Measurements from ENCODE around the gene SLC9A9. TPM values are rescaled to one million over a fixed set of nuclear protein-coding genes. Genes with fewer than 3 reads are reported as not detected.

Gene SLC9A9
- total and polyA plus RNA-seq, 7 donors: 1.3 to 5.4 (median 2.9) TPM

GRCh38 chr3:143266927-143267326, 581.3 kb downstream of the SLC9A9 start:
- no peaks in the 10 kb centered on the region for H3K4me1 ChIP-seq
- no peak for TF ChIP-seq CTCF (IDR thresholded peaks at IDR 0.05)
- no peaks in the 10 kb centered on the region for H3K27me3 ChIP-seq (ENCODE audit: insufficient read depth in 3 of 3, low read length in 2 of 3)
- intact Hi-C loops (cut with DNase I): no loop called here
- ATAC-seq (no peak), DNase-seq (no peak)
- H3K9me3 ChIP-seq: no peaks in the 10 kb centered on the region
- H3K4me3 ChIP-seq: no peak overlapping the region
- no peak overlapping the region for H3K27ac ChIP-seq
- H3K36me3 ChIP-seq (ENCODE audit: insufficient read depth in 1 of 2, low read depth in 1 of 2): no peaks in the 10 kb centered on the region

- intact Hi-C loops (cut with DNase I): no loop called here
- DNase-seq (no peak), ATAC-seq (peak in 1 of 4 donors; percentile 27)
- Histone ChIP-seq H3K27me3 (ENCODE audit: insufficient read depth in 3 of 3, low read length in 2 of 3) (no peaks in the 10 kb centered on the region), H3K9me3 (no peaks in the 10 kb centered on the region), H3K36me3 (ENCODE audit: insufficient read depth in 1 of 2, low read depth in 1 of 2) (no peaks in the 10 kb centered on the region), H3K27ac (no peak overlapping the region), H3K4me1 (no peaks in the 10 kb centered on the region), H3K4me3 (no peak overlapping the region)
- TF ChIP-seq CTCF (IDR thresholded peaks at IDR 0.05): no peak
- 37 to 48% (median 41%) methylated on average over 2 of the region's 2 CpGs for WGBS, 3 donors
These were observed 581.8 kb downstream of the SLC9A9 start for GRCh38 chr3:143266511-143266910.

GRCh38 chr3:143265501-143266070, 582.7 kb downstream of the SLC9A9 start:
- no peak for ATAC-seq
- no peak overlapping the region for H3K27ac ChIP-seq
- 86 to 91% (median 89%) methylated on average over 7 of the region's 7 CpGs for WGBS, 3 donors

GRCh38 chr3:143263852-143264513, 584.3 kb downstream of the SLC9A9 start:
- intact Hi-C loops (cut with DNase I): no loop called here
- no peak for TF ChIP-seq CTCF (IDR thresholded peaks at IDR 0.05)
- H3K9me3 ChIP-seq: no peaks in the 10 kb centered on the region
- H3K4me1 ChIP-seq: no peaks in the 10 kb centered on the region
- H3K4me3 ChIP-seq: no peak overlapping the region
- ATAC-seq: no peak
- DNase-seq: no peak
- no peaks in the 10 kb centered on the region for H3K36me3 ChIP-seq (ENCODE audit: insufficient read depth in 1 of 2, low read depth in 1 of 2)
- no peak overlapping the region for H3K27ac ChIP-seq
- 72 to 75% (median 75%) methylated on average over 5 of the region's 5 CpGs for whole genome bisulfite sequencing, 3 donors
- no peaks in the 10 kb centered on the region for H3K27me3 ChIP-seq (ENCODE audit: insufficient read depth in 3 of 3, low read length in 2 of 3)

More at GRCh38 chr3:143265501-143266070, 582.7 kb downstream of the SLC9A9 start:
- no peaks in the 10 kb centered on the region for H3K36me3 ChIP-seq (ENCODE audit: insufficient read depth in 1 of 2, low read depth in 1 of 2)
- no peak for TF ChIP-seq CTCF (IDR thresholded peaks at IDR 0.05)
- no peaks in the 10 kb centered on the region for H3K9me3 ChIP-seq
- no peaks in the 10 kb centered on the region for H3K27me3 ChIP-seq (ENCODE audit: insufficient read depth in 3 of 3, low read length in 2 of 3)
- H3K4me3 ChIP-seq: no peak overlapping the region
- intact Hi-C loops (cut with DNase I): no loop called here
- no peaks in the 10 kb centered on the region for H3K4me1 ChIP-seq
- no peak for DNase-seq

- WGBS, 3 donors: 65 to 93% (median 75%) methylated on average over 2 of the region's 2 CpGs
- Histone ChIP-seq H3K27me3 (ENCODE audit: insufficient read depth in 3 of 3, low read length in 2 of 3) (no peaks in the 10 kb centered on the region), H3K36me3 (ENCODE audit: insufficient read depth in 1 of 2, low read depth in 1 of 2) (no peaks in the 10 kb centered on the region), H3K4me1 (no peaks in the 10 kb centered on the region), H3K4me3 (no peak overlapping the region), H3K9me3 (no peaks in the 10 kb centered on the region), H3K27ac (no peak overlapping the region)
- no peak for TF ChIP-seq CTCF (IDR thresholded peaks at IDR 0.05)
- intact Hi-C loops (cut with DNase I): no loop called here
- DNase-seq (no peak), ATAC-seq (no peak)
These were observed 586.4 kb downstream of the SLC9A9 start for GRCh38 chr3:143261848-143262247.

All from psoas muscle (tissue), 8 donors.